Measurements from ENCODE around the gene TM9SF2. TPM values are rescaled to one million over a fixed set of nuclear protein-coding genes. Genes with fewer than 3 reads are reported as not detected.

The TM9SF2 gene
- total RNA-seq, 1 experiment from 2014 or later = 84.6 TPM

DNA sequence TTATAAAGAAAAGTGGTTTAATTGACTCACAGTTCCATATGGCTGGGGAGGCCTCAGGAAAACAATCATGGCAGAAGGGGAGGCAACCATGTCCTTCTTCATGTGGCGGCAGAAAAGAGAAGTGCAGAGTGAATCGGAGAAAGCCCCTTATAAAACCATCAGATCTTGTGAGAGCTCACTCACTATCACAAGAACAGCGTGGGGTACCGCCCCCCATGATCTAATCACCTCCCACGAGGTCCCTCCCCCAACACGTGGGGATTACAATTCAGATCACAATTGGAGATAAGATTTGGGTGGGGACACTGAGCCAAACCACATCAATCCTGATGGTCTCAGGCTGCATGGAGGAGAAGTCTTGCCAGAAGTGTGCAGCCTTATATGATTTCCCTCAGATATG lies 26.0 kb downstream of the TM9SF2 start:
- H3K4me2 ChIP-seq (ENCODE audit: low read length) = no peak overlapping the region
- DNase-seq = no peak
- no peak overlapping the region for H2AFZ ChIP-seq (ENCODE audit: low read length)
- H3K79me2 ChIP-seq (ENCODE audit: low read length) = no peaks in the 10 kb centered on the region
- H3K27me3 ChIP-seq (ENCODE audit: low read length) = no peaks in the 10 kb centered on the region
- no peak overlapping the region for H3K9ac ChIP-seq (ENCODE audit: low read length)
- ChIA-PET CTCF (no interaction called here), POLR2A (ENCODE audit: unreplicated experiment) (no interaction called here)
- H3F3A ChIP-seq (ENCODE audit: low read length, unreplicated experiment) = no peaks in the 10 kb centered on the region
- no peaks in the 10 kb centered on the region for H3K9me2 ChIP-seq (replicated peaks; ENCODE audit: low read length)
- intact Hi-C loops (cut with micrococcal nuclease) = no loop called here
- no peak overlapping the region for H3K4me3 ChIP-seq (ENCODE audit: low read length)
- H4K20me1 ChIP-seq (ENCODE audit: low read length) = no peaks in the 10 kb centered on the region
- BruUV-seq (replicated peaks) = no TSS peak
- no peak overlapping the region for H3K27ac ChIP-seq (ENCODE audit: low read length)
- TF ChIP-seq, protein P1, sequence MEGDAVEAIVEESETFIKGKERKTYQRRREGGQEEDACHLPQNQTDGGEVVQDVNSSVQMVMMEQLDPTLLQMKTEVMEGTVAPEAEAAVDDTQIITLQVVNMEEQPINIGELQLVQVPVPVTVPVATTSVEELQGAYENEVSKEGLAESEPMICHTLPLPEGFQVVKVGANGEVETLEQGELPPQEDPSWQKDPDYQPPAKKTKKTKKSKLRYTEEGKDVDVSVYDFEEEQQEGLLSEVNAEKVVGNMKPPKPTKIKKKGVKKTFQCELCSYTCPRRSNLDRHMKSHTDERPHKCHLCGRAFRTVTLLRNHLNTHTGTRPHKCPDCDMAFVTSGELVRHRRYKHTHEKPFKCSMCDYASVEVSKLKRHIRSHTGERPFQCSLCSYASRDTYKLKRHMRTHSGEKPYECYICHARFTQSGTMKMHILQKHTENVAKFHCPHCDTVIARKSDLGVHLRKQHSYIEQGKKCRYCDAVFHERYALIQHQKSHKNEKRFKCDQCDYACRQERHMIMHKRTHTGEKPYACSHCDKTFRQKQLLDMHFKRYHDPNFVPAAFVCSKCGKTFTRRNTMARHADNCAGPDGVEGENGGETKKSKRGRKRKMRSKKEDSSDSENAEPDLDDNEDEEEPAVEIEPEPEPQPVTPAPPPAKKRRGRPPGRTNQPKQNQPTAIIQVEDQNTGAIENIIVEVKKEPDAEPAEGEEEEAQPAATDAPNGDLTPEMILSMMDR (conservative IDR thresholded peaks at IDR 0.05; ENCODE audit: low read depth, low read length) = no peak
- TF ChIP-seq EZH2phosphoT487 (IDR thresholded peaks at IDR 0.05; ENCODE audit: borderline replicate concordance, low read length) (no peak), EZH2 (IDR thresholded peaks at IDR 0.05; ENCODE audit: low read length, unreplicated experiment) (no peak)
- ATAC-seq = no peak
- peaks cover 16% of the 10 kb centered on the region; the same call in 1 of the 2 replicates for H3K36me3 ChIP-seq (ENCODE audit: low read depth, low read length)
- H3K4me1 ChIP-seq (ENCODE audit: insufficient read depth, low read length) = no peaks in the 10 kb centered on the region; the same call in 1 of the 2 replicates
- H3K9me3 ChIP-seq (ENCODE audit: low read length) = no peaks in the 10 kb centered on the region

DNA sequence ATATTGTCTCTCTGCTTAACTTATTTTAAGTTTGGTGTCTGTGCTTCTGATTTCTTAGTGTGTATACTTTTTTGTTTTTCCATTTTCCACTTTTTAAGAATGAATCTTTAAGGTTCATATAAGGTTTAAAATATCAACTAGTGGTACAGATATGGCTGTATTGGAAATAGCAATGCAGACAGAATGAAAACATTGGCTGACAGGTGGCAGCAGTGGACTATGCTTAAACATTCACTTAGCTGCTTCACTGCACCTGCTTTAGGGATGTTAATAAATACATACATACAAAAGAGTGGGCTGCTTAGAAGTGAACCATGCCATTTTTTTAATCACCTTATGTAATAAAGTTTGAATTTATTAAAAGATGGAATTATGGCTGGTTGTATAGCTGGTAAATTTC lies 27.3 kb downstream of the TM9SF2 start:
- H3K36me3 ChIP-seq (ENCODE audit: low read depth, low read length) = peaks cover 6% of the 10 kb centered on the region; the same call in 1 of the 2 replicates
- H3K9ac ChIP-seq (ENCODE audit: low read length) = no peak overlapping the region
- no peak overlapping the region for H3K4me3 ChIP-seq (ENCODE audit: low read length)
- CTCF ChIA-PET = no interaction called here
- H3K27me3 ChIP-seq (ENCODE audit: low read length) = no peaks in the 10 kb centered on the region
- H3K9me2 ChIP-seq (replicated peaks; ENCODE audit: low read length) = no peaks in the 10 kb centered on the region
- no peak overlapping the region for H3K27ac ChIP-seq (ENCODE audit: low read length)
- no peaks in the 10 kb centered on the region for H3F3A ChIP-seq (ENCODE audit: low read length, unreplicated experiment)
- POLR2A ChIA-PET (ENCODE audit: unreplicated experiment) = no interaction called here
- H3K4me2 ChIP-seq (ENCODE audit: low read length) = no peak overlapping the region
- H2AFZ ChIP-seq (ENCODE audit: low read length) = no peak overlapping the region
- no peaks in the 10 kb centered on the region for H3K9me3 ChIP-seq (ENCODE audit: low read length)
- intact Hi-C loops (cut with micrococcal nuclease) = no loop called here
- peak; percentile 25 for DNase-seq
- no peaks in the 10 kb centered on the region for H3K79me2 ChIP-seq (ENCODE audit: low read length)
- TF ChIP-seq, protein P1 (conservative IDR thresholded peaks at IDR 0.05; ENCODE audit: low read depth, low read length) = peak; percentile 38; the same call in 1 of the 2 replicates
- TF ChIP-seq EZH2phosphoT487 (IDR thresholded peaks at IDR 0.05; ENCODE audit: borderline replicate concordance, low read length) (no peak), EZH2 (IDR thresholded peaks at IDR 0.05; ENCODE audit: low read length, unreplicated experiment) (no peak)
- no peaks in the 10 kb centered on the region for H4K20me1 ChIP-seq (ENCODE audit: low read length)
- no peaks in the 10 kb centered on the region; the same call in 1 of the 2 replicates for H3K4me1 ChIP-seq (ENCODE audit: insufficient read depth, low read length)
- no TSS peak for BruUV-seq (replicated peaks)
- ATAC-seq = peak; percentile 65

DNA sequence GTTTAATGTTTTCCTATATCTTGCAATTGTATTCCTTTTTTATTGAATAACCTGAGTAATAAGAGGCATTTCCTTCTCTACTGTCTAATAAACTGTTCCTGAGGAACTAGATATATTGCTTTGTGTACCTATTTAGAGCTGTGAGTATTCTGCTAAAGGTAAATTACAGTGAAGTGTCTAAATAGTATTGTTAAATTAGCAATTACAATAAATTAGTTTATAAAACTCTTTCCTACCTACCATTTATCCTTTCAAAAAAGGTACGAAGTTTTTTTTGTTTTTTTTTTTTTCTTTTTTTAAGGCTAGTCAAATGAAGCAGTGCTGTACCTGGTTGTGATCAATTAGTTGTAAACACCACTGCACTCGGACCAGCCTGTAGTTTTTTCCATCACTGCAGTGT lies 34.8 kb downstream of the TM9SF2 start:
- Histone ChIP-seq H3K36me3 (ENCODE audit: low read depth, low read length) (peaks cover 10% of the 10 kb centered on the region; the same call in 1 of the 2 replicates), H3K4me3 (ENCODE audit: low read length) (no peak overlapping the region), H3K4me2 (ENCODE audit: low read length) (no peak overlapping the region), H3K79me2 (ENCODE audit: low read length) (no peaks in the 10 kb centered on the region), H3K9me2 (replicated peaks; ENCODE audit: low read length) (no peaks in the 10 kb centered on the region), H3F3A (ENCODE audit: low read length, unreplicated experiment) (no peaks in the 10 kb centered on the region), H3K4me1 (ENCODE audit: insufficient read depth, low read length) (no peaks in the 10 kb centered on the region), H3K9ac (ENCODE audit: low read length) (no peak overlapping the region), H2AFZ (ENCODE audit: low read length) (no peak overlapping the region), H3K27me3 (ENCODE audit: low read length) (no peaks in the 10 kb centered on the region), H4K20me1 (ENCODE audit: low read length) (no peaks in the 10 kb centered on the region), H3K27ac (ENCODE audit: low read length) (no peak overlapping the region), H3K9me3 (ENCODE audit: low read length) (no peaks in the 10 kb centered on the region)
- ATAC-seq (no peak), DNase-seq (no peak)
- CTCF ChIA-PET = no interaction called here
- TF ChIP-seq, protein P1 (conservative IDR thresholded peaks at IDR 0.05; ENCODE audit: low read depth, low read length) = no peak
- TF ChIP-seq EZH2 (IDR thresholded peaks at IDR 0.05; ENCODE audit: low read length, unreplicated experiment) (no peak), EZH2phosphoT487 (IDR thresholded peaks at IDR 0.05; ENCODE audit: borderline replicate concordance, low read length) (no peak)
- BruUV-seq (replicated peaks) = no TSS peak
- POLR2A ChIA-PET (ENCODE audit: unreplicated experiment) = no interaction called here
- intact Hi-C loops (cut with micrococcal nuclease) = no loop called here

Data from PC-3 (cell line).